Esophagus muscularis mucosa (tissue), 4 donors: ENCODE results near the gene EMILIN1. TPM values are rescaled to one million over a fixed set of nuclear protein-coding genes. Genes with fewer than 3 reads are reported as not detected.

ENCODE experiments used
- DNase-seq: peaks from one replicate; pipeline ENCODE4 v3.0.0-alpha.2; 2017; ENCODE audit errors: extremely low spot score
- H3K27ac ChIP-seq, 4 donors: fragments of 200-600 bp; sonication (generic); replicated peaks in 1 of 4; 1 replicate in 3 of 4; 2 replicates in 1 of 4; pipeline ENCODE4 v1.5.1; 2016 to 2019; ENCODE audit warnings: mild to moderate bottlenecking in 1 of 4
- H3K27me3 ChIP-seq, 4 donors: fragments of 200-600 bp; sonication (generic); one replicate each; pipeline versions ENCODE4 v1.5.1 to v1.6.0; 2016 to 2019
- H3K36me3 ChIP-seq, 4 donors: fragments of 200-600 bp; sonication (generic); one replicate each; pipeline ENCODE4 v1.5.1; 2016 to 2019
- H3K4me1 ChIP-seq, 4 donors: fragments of 200-600 bp; sonication (generic); one replicate each; pipeline ENCODE4 v1.5.1; 2016 to 2019
- H3K4me3 ChIP-seq, 4 donors: fragments of 200-600 bp; sonication (generic); 1 replicate in 2 of 4; 2 replicates in 2 of 4; pipeline ENCODE4 v1.5.1; 2016 to 2019; ENCODE audit warnings: mild to moderate bottlenecking in 4 of 4, moderate library complexity in 1 of 4
- H3K9me3 ChIP-seq, 4 donors: fragments of 200-600 bp; sonication (generic); 1 replicate in 3 of 4; 2 replicates in 1 of 4; pipeline ENCODE4 v1.5.1; 2016 to 2019
- EP300 ChIP-seq: sonication (generic); formaldehyde crosslinking; IDR thresholded peaks from one replicate; pipeline ENCODE4 v1.6.1; 2017; ENCODE audit warnings: antibody characterized with exemption
- POLR2A ChIP-seq: fragments of 450-650 bp; IDR thresholded peaks from one replicate; pipeline ENCODE4 v1.6.1; 2017; ENCODE audit warnings: antibody characterized with exemption, moderate library complexity, mild to moderate bottlenecking, low read depth
- POLR2AphosphoS5 ChIP-seq, 2 donors: sonication (generic); formaldehyde crosslinking; IDR thresholded peaks; one replicate each; pipeline ENCODE4 v1.6.1; 2017; ENCODE audit warnings: antibody characterized with exemption in 2 of 2
- WGBS: methylation state at CpG from one replicate; pipeline ENCODE4 v1.1.5; 2018; 5-methylcytosine and 5-hydroxymethylcytosine counted together
- intact Hi-C: fragments of 100-400 bp; cut with DNase I; formaldehyde crosslinking; loops from one replicate; pipeline ENCODE4 v1.15.1; 2023
- total RNA-seq, 4 donors: library from RNA; depleted of rRNA; stranded (reverse); fragments of >200 nt; gene quantifications; one replicate each; pipeline versions ENCODE4 v1.1.0 to v1.2.1, GENCODE V29; 2016
- TF ChIP-seq, protein P1 (sequence below), 3 experiments: fragments of 200-600 bp in 2 of 3; fragments of 450-650 bp in 1 of 3; sonication (generic) in 2 of 3; IDR thresholded peaks; one replicate each; pipeline ENCODE4 v1.5.1; 2017 to 2019; ENCODE audit warnings: antibody characterized with exemption in 3 of 3, mild to moderate bottlenecking in 2 of 3, moderate library complexity in 1 of 3

The EMILIN1 gene
- total RNA-seq, 4 donors from 2014 or later, result 126 to 288 (median 168) TPM

DNA sequence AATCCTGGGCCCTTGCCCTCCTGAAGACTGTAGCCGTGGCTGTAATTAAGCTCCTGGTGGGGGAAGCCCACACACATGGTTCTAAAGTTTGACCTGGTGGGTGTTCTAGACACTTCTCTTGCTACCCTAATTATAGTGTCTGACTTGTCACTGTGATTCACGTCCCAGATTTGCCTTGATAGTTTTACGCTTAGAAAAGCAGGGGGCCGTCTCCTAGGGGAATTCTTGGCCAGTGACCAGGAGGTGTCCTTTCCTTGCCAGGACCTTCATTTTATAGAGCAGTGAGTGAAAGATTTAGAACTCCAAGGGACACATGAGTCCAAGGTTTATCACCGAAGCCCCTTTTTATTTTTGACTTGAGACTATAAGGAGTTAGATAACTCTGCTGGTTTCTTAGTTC, 36.7 kb upstream of the EMILIN1 start:
- TF ChIP-seq, protein P1, sequence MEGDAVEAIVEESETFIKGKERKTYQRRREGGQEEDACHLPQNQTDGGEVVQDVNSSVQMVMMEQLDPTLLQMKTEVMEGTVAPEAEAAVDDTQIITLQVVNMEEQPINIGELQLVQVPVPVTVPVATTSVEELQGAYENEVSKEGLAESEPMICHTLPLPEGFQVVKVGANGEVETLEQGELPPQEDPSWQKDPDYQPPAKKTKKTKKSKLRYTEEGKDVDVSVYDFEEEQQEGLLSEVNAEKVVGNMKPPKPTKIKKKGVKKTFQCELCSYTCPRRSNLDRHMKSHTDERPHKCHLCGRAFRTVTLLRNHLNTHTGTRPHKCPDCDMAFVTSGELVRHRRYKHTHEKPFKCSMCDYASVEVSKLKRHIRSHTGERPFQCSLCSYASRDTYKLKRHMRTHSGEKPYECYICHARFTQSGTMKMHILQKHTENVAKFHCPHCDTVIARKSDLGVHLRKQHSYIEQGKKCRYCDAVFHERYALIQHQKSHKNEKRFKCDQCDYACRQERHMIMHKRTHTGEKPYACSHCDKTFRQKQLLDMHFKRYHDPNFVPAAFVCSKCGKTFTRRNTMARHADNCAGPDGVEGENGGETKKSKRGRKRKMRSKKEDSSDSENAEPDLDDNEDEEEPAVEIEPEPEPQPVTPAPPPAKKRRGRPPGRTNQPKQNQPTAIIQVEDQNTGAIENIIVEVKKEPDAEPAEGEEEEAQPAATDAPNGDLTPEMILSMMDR (IDR thresholded peaks at IDR 0.05), result no peak
- TF ChIP-seq POLR2AphosphoS5 (IDR thresholded peaks at IDR 0.05) (no peak), EP300 (no peak), POLR2A (no peak)
- peaks cover 0 to 17% (median 10%) of the 10 kb centered on the region in 4 donors for H3K4me1 ChIP-seq
- intact Hi-C loops, result no loop called here
- no peak overlapping the region for H3K4me3 ChIP-seq
- H3K27ac ChIP-seq, result peak overlapping the region in 2 of 4 donors; percentile 7 to 42
- H3K27me3 ChIP-seq, result no peaks in the 10 kb centered on the region
- DNase-seq, result no peak
- no peaks in the 10 kb centered on the region for H3K9me3 ChIP-seq
- H3K36me3 ChIP-seq, result peaks cover 37 to 50% (median 49%) of the 10 kb centered on the region in 4 donors
- WGBS, result 43% methylated on average over 5 of the region's 5 CpGs

DNA sequence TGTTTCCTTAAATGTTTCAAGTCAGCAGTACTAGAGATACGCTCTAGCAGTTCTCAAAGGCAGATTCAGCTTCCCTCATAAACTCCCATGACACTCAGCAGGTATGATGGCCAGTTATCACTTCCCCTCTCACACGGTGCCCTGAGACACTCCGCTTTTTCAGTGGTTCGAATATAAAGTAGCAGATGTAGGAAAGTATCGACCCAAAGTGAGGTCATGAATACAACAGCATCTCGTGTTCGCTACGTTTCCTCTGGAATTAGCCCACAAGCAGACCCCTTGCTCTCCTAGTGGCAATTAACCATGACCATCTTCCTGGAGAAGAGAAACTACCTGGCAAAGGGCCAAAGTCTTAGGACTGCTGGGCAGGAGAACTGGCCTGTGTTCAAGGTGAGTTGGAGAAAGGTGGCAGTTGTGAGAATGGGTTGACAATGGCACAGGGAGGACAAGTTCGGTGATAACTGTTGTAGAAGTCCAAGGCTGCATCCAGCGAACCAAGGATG, 36.2 kb upstream of the EMILIN1 start:
- Histone ChIP-seq H3K27ac (peak overlapping the region in 1 of 4 donors; percentile 7), H3K4me1 (peaks cover 0 to 17% (median 10%) of the 10 kb centered on the region in 4 donors), H3K9me3 (no peaks in the 10 kb centered on the region), H3K4me3 (no peak overlapping the region), H3K36me3 (peaks cover 32 to 46% (median 45%) of the 10 kb centered on the region in 4 donors), H3K27me3 (no peaks in the 10 kb centered on the region)
- 74% methylated on average over 10 of the region's 10 CpGs for WGBS
- intact Hi-C loops, result no loop called here
- no peak for DNase-seq
- TF ChIP-seq, protein P1 (IDR thresholded peaks at IDR 0.05), result no peak
- no peak for TF ChIP-seq EP300
- no peak for TF ChIP-seq POLR2A
- TF ChIP-seq POLR2AphosphoS5 (IDR thresholded peaks at IDR 0.05), result peak in 1 of 2 donors; percentile 8

DNA sequence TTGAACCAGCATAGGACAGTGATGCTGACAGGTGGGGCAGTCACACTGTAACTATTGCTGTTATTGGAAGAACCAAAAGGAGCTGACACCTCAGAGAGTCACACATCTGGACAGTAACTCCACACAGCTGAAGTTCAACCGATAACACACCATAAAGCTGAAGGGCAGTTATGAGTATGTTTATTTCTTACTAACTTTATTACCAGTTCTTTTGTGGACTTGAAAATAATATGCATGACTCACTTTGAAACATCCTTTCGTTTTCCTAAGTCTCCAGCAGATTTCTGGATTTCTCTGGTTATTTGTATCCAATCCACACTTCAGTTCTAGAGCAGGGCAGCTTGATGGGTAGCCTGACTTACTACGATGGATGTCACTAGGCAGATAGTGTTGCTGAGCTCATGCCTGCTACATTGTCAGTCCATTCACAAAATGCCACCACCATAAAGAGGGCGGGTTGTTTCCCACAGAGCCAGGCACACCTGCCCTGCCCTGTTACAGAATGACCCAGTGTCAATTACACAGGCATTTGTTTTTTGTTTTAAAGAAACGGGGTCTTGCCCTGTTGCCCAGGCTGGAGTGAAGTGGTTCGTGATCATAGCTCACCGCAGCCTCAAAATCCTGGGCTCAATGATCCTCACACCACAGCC, 35.3 kb upstream of the EMILIN1 start:
- no peaks in the 10 kb centered on the region for H3K27me3 ChIP-seq
- intact Hi-C loops, result no loop called here
- H3K36me3 ChIP-seq, result peaks cover 23 to 37% (median 36%) of the 10 kb centered on the region in 4 donors
- H3K27ac ChIP-seq, result no peak overlapping the region
- no peak for TF ChIP-seq POLR2A
- TF ChIP-seq EP300, result no peak
- TF ChIP-seq POLR2AphosphoS5 (IDR thresholded peaks at IDR 0.05), result no peak
- TF ChIP-seq, protein P1 (IDR thresholded peaks at IDR 0.05), result no peak
- no peak for DNase-seq
- H3K4me3 ChIP-seq, result no peak overlapping the region
- 94% methylated on average over 7 of the region's 7 CpGs for WGBS
- H3K9me3 ChIP-seq, result no peaks in the 10 kb centered on the region
- peaks cover 0 to 17% (median 10%) of the 10 kb centered on the region in 4 donors for H3K4me1 ChIP-seq

DNA sequence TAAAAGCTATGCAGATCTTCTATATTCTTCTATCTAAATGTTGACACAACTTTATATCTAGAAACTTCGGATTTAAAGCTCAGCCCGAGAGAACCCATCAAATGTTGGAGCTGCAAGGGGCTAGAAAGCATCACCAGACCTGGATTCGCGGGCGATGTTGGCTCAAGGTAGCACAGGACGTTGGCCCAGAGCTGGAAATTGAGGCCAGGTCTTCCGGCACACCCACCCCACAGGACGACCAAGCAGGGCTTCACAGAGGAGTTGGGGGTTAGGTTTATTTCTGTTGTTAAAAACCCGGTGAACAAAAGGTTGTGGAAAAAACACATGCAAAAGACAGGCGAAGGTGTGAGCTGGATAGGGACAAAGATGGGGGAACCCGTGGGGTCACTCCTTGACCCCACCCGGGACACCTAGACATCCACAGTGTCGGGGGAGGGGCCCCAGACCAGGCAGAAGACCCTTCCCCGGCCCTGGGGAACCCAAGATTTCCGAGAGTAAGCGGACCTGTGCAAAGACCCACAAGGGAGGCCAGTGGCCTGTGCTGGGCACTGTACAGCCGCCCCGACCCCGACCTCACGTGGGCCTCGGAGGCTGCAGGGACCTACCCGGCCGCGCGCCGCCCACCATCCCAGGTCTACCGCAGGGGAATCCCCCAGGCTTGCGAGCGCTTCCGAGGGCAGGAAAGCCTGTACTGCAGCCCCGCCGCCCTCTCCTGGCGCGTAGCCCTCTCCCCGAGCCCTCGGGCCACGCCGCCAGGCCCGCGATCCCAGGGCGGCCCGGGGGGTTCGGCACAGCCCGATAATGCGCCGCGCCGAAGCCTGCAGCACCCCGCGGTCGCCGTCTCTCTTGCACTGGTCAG, 28.8 kb upstream of the EMILIN1 start:
- Histone ChIP-seq H3K27me3 (no peaks in the 10 kb centered on the region), H3K9me3 (no peaks in the 10 kb centered on the region), H3K27ac (peak overlapping the region; percentile 89 to 96 (median 94)), H3K4me3 (peak overlapping the region; percentile 74 to 99 (median 94)), H3K36me3 (peaks cover 0 to 17% (median 15%) of the 10 kb centered on the region in 4 donors), H3K4me1 (peaks cover 14 to 31% (median 23%) of the 10 kb centered on the region in 4 donors)
- TF ChIP-seq POLR2AphosphoS5 (IDR thresholded peaks at IDR 0.05), result no peak
- TF ChIP-seq POLR2A, result no peak
- no peak for TF ChIP-seq EP300
- TF ChIP-seq, protein P1 (IDR thresholded peaks at IDR 0.05), result no peak
- no peak for DNase-seq
- WGBS, result 36% methylated on average over 16 of the region's 52 CpGs
- intact Hi-C loops, result loop anchor here (1.0 to 2.0 kb wide), 3 partner anchors 21 to 37 kb away; partner anchors contain the start of genes EMILIN1, KHK and OST4
